GM18508 (cell line): Measurements from ENCODE around the gene ARHGEF39.

Experiments
- ATAC-seq: cut with Tn5 transposase; IDR thresholded peaks from one replicate; pipeline ENCODE4 v1.9.1; 2021; ENCODE audit warnings: moderate number of reproducible peaks; ENCODE audit not compliant: insufficient read depth, unreplicated experiment

Gene ARHGEF39, protein sequence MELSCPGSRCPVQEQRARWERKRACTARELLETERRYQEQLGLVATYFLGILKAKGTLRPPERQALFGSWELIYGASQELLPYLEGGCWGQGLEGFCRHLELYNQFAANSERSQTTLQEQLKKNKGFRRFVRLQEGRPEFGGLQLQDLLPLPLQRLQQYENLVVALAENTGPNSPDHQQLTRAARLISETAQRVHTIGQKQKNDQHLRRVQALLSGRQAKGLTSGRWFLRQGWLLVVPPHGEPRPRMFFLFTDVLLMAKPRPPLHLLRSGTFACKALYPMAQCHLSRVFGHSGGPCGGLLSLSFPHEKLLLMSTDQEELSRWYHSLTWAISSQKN

DNA sequence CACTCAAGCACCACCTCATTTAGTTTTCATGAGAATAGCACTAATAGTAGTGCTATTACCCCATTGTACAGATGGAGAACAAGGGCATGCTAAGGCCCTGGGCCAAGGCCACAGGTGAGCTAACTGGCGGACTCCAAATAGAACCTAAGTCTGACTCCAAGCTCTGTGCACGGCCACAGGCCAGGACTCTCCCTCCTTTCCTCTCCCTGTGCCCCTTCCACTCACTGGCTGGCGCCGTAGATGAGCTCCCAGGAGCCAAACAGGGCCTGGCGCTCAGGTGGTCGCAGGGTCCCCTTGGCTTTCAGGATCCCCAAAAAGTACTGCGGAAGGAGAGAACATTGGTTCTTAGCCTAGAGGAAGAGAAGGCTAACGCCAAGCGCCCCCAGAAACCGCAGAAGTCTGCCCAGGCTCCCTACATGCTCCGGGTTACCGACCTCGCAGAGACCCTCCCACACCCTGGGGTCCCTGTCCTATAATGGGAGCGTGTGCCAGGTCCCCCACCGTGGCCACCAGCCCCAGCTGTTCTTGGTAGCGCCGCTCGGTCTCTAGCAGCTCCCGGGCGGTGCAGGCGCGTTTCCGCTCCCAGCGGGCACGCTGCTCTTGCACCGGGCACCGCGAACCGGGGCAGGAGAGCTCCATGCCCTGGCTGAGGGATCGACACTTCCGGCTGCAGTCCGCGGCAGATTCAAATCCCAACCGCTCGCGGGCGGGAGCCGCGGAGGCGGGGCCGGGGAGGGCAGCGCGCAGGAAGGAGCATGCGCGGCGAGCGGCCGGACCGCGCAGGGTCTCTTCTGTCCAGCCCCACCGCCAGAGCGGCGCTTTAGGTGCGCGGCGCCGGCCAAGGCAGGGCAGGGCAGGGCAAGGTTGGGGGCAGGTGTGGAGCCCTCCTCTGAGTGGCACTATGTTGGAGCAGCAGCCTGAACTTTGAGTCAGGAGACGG lies at the start of gene ARHGEF39:
Gene ARHGEF39, minus strand, starts transcription at position 665 of the 940 bp plus-strand sequence. Its CDS starts 26 bp downstream, at position 639.
- no peak for ATAC-seq

DNA sequence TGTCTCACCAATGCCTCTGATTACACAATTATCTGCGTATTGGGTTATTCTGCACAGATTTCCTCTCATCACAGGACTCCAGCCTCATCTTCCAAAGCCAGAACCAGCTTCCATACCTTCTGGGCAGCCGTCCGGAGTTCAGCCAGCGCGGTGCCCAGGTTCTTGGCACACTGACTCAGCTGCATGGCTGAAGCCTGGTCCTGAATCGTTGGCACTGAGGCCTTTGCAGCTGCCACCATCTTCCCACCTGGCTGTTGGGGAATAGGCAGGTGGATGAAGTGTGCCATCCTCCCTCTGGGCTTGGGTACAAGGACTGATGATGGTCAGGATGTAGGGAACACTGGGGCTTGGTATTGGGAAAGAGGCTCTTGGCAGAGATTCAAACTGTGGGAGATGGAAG lies 49.1 kb upstream of the ARHGEF39 start:
- ATAC-seq, result no peak

DNA sequence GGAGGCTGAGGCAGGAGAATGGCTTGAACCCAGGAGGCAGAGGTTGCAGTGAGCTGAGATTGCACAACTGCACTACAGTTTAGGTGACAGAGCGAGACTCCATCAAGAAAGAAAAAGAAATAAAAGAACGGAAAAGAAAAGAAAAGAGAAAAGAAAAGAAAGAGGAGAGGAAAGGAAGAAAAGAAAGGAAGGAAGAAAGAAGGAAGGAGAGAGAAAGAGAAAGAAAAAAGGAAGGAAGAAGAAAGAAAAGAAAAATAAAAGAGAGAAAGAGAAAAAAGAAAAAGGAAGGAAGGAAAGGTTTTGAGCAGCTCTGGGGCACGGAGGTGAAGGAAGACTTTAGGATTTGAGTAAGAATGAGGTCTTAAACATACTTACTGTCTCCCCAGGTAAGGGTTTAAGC lies 48.6 kb upstream of the ARHGEF39 start:
- no peak for ATAC-seq

DNA sequence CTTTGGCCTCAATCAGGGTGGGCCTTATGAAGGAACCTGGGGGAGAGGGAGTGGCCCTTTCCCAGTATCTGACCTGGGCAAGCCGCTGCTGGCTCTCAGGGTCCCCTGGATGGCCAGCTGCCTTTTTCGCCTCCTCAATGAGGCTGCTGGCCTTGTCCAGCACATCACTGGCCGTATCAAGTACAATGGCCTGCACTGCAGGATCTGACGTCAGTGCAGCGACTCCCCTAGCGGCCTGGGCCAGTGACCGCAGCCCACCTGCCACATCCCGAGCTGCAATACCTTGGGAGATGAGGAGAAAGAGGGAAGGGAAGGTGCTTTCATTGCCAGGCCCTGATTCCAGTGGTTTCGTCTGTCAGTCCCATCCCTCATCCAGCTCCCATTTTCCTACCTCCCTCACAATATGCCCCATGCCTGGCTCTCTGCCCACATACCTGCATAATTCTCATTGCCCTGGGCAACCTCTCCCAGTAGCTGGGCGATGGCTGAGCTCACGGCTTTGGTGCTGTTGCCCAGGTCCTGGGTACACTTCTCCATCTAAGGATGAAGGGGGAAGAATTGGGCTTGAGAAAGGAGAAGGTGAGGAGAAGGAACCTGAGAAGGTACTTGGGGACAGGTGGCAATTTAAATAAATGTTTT lies 47.9 kb upstream of the ARHGEF39 start:
- ATAC-seq, result no peak

DNA sequence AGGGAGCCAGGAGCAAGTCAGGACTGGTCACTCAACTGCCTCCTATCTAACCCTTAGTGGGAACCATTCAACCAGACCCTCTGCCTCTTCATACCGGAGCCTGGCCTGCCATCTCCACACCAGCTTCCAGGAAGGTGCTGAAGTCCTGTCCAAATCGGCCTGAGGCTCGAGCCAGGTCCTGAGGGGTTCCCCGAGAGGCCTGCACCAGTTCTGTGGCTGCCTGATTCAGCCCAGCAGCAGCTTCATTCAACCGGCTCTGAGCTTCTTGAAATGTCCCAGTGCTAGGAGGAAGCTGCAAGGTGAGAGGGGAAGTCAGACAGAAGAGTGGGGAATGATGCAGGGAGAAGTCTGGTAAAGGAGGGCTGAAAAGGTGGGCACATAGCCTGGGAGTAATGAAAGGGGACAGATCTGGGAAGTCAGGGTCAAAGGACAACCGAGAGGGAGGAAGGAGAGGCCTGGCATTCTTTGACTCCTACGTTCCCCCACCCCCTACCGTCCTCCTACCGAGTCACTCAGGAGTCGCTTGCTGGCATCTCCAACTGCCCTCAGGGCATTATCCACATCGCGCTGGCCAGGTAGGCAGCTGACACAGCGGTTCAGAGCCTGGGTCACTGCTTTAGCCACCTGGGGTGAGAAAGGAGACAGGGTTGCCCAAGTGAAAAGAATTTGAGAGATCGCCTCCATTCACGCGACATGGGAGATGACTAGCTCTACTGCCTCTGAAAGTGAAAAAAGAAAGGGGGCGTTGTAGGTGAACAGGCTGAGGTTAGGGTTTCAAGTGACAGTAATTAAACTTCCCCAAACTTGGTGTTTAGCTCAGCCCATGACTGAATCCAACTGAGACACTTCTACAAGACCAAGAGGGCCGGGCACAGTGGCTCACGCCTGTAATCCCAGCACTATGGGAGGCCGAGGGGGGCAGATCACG lies 46.8 kb upstream of the ARHGEF39 start:
- ATAC-seq, result no peak

DNA sequence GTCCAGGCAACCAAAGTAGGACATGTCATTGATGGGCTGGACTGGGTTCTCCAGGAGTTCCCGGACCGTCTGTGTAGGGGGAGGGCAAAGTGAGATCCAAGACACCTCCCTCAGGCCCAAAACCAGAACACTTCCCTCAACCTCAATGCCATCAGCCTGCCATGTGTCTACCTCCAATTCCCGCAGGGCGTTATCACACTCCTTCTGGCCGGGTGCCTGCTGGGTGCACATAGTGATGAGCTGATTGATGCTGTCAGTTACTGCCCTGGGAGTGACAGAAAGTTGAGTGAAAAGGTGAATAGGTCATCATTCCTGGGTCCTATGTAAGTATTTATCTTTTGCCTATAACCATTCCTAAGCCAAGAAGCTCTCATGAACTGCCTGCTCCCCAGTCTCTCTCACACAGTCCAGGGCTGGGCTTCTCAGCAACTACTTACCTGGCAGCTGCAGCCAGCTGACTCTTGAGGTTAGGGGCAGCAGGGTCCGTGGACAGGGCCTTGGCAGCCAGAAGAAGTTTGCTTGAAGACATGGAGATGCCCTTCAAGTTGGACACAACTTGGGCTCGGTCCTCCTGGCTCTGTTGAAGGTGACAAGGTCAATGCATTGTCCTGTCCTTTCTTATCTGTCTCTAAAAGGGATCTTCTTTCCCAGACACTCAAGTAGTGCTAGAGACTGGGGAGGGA lies 46.0 kb upstream of the ARHGEF39 start:
- no peak for ATAC-seq

DNA sequence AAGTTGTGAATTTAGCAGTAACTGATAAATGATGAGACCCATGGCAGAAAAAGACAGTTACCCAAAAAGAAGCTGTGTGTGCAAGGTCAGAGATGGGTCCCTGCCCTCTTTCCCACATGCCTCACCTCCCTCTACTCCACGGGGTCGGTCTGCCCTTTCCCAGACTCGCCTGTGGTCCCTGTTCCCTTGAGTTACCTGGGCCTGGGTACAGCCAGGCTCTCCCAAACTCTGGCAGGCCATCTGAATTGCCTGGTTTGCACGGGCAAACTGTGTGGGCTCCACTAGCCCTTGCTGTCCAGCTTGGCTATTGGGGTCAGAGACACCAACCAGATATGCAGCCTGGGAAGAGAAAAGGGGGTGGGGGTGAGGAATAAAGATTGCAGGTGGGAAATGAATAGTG lies 43.2 kb upstream of the ARHGEF39 start:
- no peak for ATAC-seq

DNA sequence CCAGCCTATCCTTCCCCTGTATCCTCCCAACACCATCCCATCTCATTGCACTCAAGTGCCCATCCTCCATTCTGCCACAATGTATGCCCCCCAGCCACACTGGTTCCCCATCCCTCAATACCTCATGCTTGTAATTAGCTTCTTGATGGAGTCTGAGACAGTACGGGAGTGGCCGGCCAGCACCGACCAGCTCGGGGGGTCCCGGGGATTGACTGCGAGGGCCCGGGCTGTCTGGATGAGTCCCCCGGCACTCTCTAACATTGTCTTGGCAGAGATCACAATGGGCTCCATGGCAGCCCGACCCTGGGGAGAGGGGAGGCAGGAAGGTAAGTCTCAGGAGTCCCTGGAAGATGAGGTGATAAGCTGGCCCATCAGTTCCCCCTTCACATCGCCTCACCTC lies 42.0 kb upstream of the ARHGEF39 start:
- ATAC-seq, result no peak

DNA sequence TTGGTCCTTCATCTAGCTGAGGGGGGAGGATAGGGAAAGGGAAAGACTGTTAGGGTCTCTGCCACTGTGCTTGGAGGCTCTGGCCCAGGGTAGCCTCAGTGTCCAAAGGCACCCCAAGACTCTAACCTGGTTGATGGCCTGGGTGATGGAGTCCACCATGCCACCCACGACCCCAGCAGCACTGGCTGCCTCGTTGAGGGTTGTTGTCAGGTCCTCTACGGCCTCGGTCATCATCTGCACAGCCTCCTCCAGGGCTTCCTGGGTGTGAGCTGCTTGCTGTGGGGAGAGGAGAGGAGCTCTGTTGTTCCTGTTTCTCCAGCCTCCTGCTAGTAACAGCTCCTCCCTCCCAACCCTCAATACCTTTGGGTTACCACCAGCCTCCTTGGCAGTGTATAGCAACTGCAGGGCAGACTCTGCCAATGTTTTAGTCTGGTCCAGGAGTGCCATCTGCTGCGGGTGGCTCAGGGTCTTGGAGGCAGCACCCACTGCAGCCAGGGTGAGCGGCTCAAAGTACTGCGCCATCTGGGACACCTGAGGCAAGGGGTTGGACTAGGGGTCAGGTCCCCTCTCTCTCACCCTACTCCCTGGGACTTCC lies 40.9 kb upstream of the ARHGEF39 start:
- no peak for ATAC-seq

DNA sequence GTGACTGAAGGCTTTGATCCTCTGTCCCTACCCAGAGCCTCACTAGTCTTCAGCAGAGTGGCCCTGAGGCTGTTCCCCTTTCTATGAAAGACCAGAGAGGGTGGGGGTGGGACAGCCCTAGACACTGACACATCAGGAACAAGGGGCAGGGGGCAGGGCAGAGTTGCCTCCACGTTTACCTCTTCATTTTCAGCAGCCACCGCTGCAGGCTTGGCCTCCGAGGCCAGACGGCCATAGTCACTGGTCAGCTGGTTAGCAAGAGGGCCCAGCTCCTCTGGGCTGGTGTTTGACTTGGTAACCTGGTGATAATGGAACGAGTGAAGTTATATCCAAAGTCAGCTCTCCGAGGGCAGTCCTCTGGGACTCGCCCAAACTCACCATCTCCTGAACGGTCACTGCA lies 40.4 kb upstream of the ARHGEF39 start:
- no peak for ATAC-seq

DNA sequence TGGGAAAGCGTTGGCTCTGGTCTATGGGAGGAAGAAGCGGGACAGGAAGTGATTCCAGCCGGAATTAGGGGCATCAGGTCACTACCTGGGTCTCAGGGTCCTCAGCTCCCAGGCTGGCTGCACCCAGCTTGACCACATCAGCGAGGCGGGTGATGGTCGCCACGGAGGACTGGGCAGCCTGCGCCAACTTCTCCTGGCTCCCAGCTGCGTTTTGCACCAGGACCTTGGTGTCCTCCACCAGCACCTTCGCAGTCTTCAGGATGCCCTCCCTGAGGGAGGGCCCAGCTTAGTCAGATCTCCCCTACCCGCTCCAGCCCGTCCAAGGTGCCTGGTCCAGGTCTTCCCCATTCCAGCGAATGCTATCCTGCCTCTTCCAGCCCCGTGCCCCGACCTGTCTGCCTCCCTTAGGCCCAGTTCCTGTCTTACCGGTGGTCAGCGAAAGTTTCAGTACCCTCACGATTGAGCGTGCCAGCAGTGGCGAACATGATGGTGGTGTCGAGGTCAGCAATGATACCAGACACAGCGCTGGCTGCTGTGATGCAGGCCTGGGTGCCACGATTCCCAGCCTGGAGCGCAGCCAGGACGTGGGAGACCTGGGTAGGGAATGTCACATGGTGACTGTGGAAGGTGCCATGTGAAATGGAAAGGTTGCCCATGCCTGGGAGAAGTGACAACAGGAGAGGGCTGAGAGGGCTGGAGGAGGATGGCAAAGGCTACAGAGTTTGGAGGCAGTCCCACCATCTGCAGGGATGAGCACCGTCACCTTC lies 39.1 kb upstream of the ARHGEF39 start:
- no peak for ATAC-seq

DNA sequence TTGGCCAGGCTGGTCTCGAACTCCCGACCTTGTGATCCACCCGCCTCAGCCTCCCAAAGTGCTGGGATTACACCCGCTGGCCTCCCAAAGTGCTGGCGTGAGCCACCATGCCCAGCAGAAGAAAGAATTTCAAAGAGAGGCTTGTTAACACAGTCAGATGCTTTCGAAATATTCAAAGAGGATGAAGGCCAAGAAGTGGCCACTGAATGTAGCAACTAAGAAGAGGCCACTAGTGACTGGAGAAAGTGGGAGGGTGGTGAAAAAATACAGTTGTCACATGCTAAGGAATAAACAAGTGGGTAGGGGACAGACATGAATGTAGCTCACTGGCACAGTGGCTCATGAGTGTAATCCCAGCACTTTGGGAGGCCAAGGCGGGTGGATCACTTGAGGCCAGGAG lies 37.7 kb upstream of the ARHGEF39 start:
- ATAC-seq, result no peak

DNA sequence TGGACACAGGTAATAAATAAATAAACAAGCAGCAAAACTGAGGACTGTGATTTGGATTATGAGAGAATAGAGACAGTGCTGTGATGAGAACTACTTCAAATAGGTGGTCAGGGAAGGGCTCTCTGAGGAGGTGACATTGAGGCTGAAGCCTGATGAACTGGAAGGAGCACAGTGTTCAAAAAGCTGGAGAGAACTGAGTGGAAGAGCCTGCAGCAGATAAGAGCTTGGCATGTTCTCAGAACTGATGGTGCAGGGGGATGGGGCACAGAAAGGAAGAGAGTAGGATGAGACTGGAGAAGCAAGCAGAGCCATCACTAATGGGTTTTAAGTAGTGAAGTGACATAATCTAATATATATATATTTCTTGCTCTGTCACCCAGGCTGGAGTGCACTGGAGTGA lies 35.9 kb upstream of the ARHGEF39 start:
- ATAC-seq, result no peak

DNA sequence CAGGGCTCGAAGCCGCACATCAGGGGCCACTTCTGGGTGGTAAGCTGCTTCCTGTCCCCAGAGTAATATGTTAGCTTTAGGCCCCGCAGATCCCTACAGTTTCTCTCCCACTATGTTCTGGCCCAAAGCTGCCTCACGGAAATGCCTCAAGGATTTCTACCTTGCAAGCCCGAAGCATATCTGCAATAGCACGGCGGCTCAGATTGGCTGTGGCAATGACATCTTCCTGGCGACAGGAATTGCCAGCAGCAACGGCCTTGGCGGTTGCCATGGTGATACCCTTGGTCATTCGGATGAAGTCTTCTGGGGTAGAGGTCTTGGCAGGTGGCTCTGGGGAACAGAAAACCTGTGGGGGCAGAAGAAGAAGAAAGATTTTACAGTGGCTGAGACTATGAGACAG lies 35.0 kb upstream of the ARHGEF39 start:
- ATAC-seq, result no peak

DNA sequence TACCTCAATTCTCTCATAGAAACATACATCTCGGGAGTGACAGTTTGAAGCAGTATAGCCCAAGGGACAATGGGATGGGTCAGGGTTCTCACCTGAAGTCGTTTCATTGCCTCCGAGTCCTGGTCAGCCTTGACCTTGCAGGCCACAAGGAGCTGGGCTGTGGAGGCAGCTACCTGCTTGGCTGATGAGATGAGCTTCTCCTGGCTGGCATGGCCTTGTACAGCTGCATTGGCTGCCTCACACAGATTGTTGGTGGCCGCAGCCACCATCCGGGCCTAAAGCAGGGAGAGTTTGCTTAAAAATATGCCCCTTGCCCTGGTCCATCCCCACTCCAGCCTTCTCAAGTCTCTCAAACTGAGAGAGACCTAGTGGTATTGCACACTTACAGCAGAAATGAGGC lies 33.2 kb upstream of the ARHGEF39 start:
- no peak for ATAC-seq

DNA sequence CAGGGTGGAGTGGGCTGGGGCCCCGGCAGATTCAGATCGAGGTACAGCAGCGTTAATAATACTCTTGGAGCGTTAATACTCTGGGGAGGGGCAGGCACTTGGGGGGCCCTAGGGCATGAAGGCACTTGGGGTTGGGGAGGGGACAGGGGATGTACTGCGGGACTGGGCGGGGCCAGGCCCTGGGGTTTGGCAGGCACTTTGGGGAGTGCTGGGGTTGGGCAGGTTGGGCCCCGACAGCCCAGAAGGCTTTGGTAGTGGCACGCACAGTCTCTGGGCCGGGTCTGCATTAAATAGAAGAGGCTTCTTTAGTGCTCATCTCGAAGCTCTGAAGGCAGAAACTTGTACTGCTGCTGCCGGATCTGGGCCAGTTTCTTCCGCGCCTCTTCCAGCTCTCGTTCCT lies 32.5 kb upstream of the ARHGEF39 start:
- ATAC-seq, result no peak

DNA sequence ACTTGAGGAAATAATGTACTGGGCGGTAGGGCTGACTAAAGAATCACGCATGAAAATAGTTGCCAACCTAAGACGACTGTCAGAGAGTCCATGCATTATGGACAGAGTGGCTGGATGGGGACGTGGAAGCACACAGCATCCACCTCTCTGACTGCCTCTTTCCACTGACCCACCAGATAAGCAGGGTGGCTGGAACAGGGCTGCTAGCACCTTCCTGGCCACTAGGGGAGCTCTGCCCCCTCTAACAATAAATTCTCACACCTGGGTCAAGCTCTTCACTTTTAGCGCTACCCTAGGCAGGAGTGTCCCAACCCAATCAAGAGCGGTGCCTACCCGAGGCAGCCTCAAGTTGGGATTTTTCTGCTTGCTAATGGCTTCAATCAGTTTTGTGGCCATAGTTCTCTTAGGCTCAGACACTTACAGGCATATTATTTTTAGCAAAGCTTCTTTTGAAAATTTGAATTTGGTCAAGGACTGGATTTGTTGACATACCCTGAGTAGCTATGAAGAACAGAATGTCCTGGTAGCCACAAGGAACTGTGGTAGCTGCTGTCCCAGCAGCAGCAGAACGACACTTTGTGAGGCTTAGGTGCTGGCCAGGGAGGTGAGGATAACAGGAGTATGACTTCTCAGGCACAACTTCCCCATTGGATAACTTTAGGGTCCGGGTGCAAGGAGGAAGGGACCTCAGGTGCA lies 31.7 kb upstream of the ARHGEF39 start:
- ATAC-seq, result no peak

DNA sequence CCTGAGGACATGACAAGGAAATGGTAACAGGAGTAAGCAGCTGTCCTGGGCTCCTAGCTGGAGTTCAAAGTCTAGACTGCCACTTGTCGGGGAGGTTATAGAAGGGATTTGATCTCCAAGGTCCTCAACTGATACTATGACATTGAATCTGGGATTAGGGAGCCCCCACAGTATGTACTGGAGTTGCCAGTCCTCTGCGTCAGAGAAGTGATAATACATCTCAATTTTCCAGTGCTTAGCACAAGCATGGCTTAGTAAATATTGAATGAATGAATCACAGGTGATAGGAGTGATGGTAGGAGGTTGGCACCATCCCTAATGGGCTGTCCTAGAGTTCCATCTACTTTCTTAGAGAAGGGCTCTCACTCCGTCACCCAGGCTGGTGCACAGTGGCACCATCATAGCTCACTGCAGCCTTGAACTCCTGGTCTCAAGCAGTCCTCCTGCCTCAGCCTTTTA lies 31.0 kb upstream of the ARHGEF39 start:
- ATAC-seq, result no peak
